ENCODE measurements around the gene SPX. TPM values are rescaled to one million over a fixed set of nuclear protein-coding genes. Genes with fewer than 3 reads are reported as not detected.

SPX gene
- total RNA-seq, 4 donors from 2014 or later: not detected

DNA sequence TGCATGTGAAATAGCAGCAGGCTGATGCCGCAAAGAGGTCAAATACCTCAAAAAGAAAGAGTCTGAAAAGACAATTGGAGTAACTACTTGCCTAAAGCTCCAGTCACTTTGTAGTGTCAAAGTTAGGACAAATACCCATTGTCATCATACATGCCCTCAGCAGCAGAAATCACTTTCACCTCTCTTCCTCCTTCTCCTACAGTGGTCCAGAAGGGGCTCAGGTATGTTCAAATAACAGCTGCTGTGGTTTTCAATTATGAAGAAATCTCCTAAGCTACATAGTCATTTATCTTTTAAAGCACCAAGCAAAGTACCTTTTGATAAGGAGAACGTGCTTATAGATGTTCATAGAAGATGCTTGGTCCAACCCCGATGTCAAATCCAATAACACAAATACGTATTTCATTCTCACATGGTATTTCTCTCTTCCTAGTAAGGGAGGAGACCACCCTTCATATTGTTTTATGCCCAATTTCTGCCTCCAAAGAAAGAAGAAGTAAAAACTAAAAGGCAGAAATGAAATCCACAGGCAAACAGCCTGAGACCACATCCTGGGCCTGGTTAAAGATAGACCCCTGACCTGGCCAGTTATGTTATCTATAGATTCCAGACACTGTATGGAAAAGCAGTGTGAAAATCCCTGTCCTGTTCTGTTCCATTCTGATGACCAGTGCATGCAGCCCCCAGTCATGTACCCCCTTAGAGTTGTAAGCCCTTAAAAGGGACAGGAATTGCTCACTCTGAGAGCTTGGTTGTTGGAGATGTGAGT lies 54.8 kb downstream of the SPX start:
- no peaks in the 10 kb centered on the region for H3K27me3 ChIP-seq
- H3K4me3 ChIP-seq: no peak overlapping the region
- no peak overlapping the region for H3K27ac ChIP-seq
- no peak for DNase-seq
- no peaks in the 10 kb centered on the region for H3K36me3 ChIP-seq
- H3K9me3 ChIP-seq: no peaks in the 10 kb centered on the region
- TF ChIP-seq, protein P1, sequence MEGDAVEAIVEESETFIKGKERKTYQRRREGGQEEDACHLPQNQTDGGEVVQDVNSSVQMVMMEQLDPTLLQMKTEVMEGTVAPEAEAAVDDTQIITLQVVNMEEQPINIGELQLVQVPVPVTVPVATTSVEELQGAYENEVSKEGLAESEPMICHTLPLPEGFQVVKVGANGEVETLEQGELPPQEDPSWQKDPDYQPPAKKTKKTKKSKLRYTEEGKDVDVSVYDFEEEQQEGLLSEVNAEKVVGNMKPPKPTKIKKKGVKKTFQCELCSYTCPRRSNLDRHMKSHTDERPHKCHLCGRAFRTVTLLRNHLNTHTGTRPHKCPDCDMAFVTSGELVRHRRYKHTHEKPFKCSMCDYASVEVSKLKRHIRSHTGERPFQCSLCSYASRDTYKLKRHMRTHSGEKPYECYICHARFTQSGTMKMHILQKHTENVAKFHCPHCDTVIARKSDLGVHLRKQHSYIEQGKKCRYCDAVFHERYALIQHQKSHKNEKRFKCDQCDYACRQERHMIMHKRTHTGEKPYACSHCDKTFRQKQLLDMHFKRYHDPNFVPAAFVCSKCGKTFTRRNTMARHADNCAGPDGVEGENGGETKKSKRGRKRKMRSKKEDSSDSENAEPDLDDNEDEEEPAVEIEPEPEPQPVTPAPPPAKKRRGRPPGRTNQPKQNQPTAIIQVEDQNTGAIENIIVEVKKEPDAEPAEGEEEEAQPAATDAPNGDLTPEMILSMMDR (IDR thresholded peaks at IDR 0.05): no peak
- TF ChIP-seq POLR2A (IDR thresholded peaks at IDR 0.05): no peak
- H3K4me1 ChIP-seq: no peaks in the 10 kb centered on the region

Other genes with a start within 250 kb of the SPX start
- gene SLCO1A2, start 191.4 kb upstream of the SPX start, total RNA-seq: not detected
- gene IAPP, start 153.4 kb upstream of the SPX start, total RNA-seq: not detected
- 10 to 100 TPM; 27.8 to 69.9 (median 43.3) TPM for gene PYROXD1, start 88.6 kb upstream of the SPX start, total RNA-seq
- 10 to 100 TPM in 2 of 4 donors, 1 to 10 TPM in 2; 6.5 to 33.0 (median 11.0) TPM for gene RECQL, start 24.7 kb upstream of the SPX start, total RNA-seq
- 10 to 100 TPM in 2 of 4 donors, 1 to 10 TPM in 2; 6.8 to 31.4 (median 14.0) TPM for gene GOLT1B, start 24.5 kb upstream of the SPX start, total RNA-seq
- gene GYS2, start 78.6 kb downstream of the SPX start, total RNA-seq: not detected
- gene LDHB, start 131.5 kb downstream of the SPX start, total RNA-seq: 100 to 1,000 TPM in 1 of 4 donors, 10 to 100 TPM in 3; 15.6 to 178 (median 25.1) TPM
- 1 to 10 TPM; 1.1 to 6.6 (median 3.1) TPM for gene KCNJ8, start 248.4 kb downstream of the SPX start, total RNA-seq

Measured in Peyer's patch (tissue), 4 donors.